Cortex of kidney (tissue), 1 donor: Measurements from ENCODE around the gene PKNOX1.
"Not testable (repeated sequence)": the region's sequence is repeated elsewhere in the genome, so short reads cannot be mapped to it uniquely, and the experiment has no call there.

Source experiments
- DNase-seq: peaks from one replicate; lab custom pipeline; 2025; lab: John Stamatoyannopoulos, UW

Gene PKNOX1

DNA sequence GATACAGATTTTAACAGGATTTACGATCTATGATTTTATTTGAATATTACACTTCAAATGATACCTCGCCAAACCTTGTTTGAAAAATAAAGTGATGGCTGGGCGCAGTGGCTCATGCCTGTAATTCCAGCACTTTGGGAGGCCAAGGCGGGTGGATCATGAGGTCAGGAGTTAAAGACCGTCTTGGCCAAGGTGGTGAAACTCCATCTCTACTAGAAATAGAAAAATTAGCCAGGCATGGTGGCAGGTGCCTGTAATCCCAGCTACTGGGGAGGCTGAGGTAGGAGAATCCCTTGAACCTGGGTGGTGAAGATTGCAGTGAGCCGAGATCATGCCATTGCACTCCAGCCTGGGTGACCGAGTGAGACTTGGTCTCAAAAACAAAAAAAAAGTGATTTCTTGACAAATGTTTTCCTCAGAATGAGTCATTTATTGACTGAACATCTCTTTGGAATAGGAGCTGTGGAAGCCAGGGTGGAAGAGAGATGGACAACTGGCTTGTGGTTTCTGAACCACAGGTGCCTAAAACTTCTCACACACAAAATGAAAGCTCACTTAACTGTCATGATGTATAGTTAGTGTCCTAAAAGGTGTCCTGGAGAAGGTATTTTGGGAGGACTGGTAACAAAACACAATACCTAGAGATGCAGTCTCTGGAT, 11.9 kb downstream of the PKNOX1 start:
- no peak for DNase-seq

GRCh38 chr21:42988236-42988965, 14.0 kb downstream of the PKNOX1 start:
- DNase-seq = no peak

- not testable (repeated sequence) for DNase-seq
Observed at GRCh38 chr21:42989370-42989769, 15.0 kb downstream of the PKNOX1 start.

- no peak for DNase-seq
Observed at GRCh38 chr21:42989816-42990650, 15.7 kb downstream of the PKNOX1 start.

GRCh38 chr21:42991992-42992740, 17.8 kb downstream of the PKNOX1 start:
- no peak for DNase-seq

GRCh38 chr21:42993051-42993712, 18.8 kb downstream of the PKNOX1 start:
- no peak for DNase-seq

DNA sequence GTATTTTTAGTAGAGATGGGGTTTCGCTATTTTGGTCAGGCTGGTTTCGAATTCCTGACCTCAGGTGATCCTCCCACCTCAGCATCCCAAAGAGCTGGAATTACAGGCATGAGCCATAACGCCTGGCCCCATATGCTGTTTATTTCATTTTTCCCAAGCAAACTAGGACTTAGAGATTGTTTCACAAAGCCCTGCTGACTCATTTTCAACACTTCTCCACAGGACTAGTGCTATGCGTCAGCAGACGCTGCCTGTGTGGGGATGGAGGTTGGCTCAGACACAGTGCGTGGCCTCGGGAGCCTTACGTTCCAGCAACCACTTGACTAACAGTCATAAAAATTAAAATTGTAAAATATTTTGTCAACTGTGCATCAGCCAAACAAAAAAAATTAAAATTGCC, 22.7 kb downstream of the PKNOX1 start:
- DNase-seq = no peak

DNA sequence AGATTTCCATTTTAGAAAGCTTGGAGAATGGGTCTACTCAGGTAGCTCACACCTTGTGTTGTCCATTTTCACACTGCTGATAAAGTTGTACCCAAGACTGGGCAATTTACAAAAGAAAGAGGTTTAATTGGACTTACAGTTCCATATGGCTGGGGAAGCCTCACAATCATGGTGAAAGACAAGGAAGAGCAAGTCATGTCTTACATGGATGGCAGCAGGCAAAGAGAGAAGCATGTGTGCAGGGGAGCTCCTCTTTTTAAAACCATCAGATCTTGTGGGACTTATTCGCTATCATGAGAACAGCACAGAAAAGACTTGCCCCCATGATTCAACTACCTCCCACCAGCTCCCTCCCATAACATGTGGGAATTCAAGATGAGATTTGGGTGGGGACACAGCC, 23.6 kb downstream of the PKNOX1 start:
- DNase-seq = not testable (repeated sequence)

DNA sequence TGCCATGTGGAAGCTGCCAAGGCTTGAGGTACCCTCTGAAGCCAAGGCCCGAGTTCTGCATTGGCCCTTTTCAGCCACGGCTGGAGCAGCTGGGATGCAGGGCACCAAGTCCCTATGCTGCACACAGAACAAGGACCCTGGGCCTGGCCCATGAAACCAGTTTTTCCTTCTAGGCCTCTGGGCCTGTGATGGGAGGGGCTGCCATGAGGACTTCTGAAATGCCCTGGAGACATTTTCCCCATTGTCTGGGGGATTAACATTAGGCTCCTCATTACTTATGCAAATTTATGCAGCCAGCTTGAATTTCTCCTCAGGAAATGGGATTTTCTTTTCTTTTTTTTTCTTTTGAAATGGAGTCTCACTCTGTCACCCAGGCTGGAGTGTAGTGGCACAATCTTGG, 24.8 kb downstream of the PKNOX1 start:
- not testable (repeated sequence) for DNase-seq

DNA sequence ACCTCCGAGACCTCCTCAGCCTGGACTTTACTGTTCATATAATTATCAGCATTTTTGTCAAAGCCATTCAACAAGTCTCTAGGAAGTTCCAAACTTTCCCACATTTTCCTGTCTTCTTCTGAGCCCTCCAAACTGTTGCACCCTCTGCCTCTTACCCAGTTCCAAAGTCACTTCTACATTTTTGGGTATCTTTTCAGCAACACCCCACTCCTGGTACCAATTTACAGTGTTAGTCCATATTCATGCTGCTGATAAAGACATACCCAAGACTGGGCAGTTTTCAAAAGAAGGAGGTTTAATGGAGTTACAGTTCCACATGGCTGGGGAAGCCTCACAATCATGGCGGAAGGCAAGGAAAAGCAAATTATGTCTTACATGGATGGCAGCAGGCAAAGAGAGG, 25.7 kb downstream of the PKNOX1 start:
- DNase-seq = not testable (repeated sequence)

GRCh38 chr21:43001316-43001715, 27.0 kb downstream of the PKNOX1 start:
- DNase-seq = no peak

DNA sequence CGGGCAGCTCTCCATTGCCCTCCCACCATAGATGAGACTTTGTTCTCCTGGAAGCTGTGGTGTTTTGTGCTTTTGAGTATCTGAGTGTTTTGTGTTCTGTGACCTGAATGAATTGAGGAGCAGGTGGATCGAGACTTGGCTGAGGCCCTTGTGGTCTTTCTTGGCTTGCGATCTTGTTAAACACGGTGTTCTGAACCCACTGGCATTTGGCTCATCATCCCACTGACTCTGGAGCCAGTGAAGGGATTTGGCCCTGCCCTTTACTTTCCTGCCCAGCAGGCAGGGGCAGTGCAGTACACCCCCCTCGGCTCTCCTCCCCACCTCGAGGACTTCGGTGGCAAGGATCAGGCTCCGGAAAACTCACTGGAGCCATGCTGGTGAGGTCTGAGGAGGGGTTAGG, 30.6 kb downstream of the PKNOX1 start:
- DNase-seq = no peak

DNA sequence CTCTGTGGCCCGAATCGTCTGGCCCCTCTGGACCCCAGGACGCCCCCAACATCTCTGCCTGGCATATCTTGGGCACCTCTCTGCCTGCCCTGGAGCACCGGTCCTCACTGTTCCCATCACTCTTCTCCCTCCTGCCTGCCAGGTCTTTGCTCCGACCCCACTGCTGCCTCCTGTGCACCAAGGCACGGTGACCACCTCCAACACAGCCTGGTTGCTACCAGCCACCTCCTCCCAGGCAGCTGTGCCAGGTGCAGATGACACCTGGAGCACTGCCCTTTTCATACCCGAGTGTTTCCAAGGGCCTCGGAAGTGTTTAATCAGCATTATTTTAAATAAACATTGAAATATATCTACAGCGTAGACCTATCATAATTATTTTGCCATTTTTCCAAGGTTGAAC, 31.3 kb downstream of the PKNOX1 start:
- DNase-seq = no peak

GRCh38 chr21:43006051-43006873, 31.9 kb downstream of the PKNOX1 start:
- not testable (repeated sequence) for DNase-seq

- no peak for DNase-seq
Observed at GRCh38 chr21:43006874-43007208, 32.5 kb downstream of the PKNOX1 start.

GRCh38 chr21:43012596-43012995, 38.2 kb downstream of the PKNOX1 start:
- DNase-seq = no peak

DNA sequence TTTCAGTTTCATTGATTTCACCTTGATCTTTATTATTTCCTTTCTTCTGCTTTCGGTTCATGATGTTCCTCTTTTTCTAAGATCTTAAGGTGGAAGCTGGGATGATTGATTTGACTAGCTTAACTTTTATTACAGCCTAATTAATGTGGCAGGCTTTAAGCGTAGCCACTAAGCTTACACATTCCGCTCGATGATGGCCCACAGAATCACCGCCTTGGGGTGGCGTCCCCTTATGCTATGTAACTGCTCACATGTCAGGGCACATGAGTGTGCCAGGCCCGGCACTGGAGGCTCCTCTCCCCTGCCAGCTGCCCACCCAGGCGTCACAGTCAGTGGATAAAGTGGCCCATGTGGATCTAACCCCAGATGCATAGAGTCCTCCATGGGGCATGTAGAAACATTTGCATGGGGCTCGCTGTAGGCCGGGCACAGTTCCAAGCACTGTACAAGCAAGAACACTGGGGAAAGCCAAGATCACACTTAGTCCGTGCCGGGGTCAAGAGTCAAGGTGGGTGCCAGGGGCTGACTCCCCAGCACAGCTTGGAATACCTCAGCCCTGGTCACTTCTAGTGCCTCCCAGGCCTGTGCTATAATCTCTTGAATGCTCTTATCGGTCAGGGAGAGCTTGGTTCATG, 41.7 kb downstream of the PKNOX1 start:
- no peak for DNase-seq

DNA sequence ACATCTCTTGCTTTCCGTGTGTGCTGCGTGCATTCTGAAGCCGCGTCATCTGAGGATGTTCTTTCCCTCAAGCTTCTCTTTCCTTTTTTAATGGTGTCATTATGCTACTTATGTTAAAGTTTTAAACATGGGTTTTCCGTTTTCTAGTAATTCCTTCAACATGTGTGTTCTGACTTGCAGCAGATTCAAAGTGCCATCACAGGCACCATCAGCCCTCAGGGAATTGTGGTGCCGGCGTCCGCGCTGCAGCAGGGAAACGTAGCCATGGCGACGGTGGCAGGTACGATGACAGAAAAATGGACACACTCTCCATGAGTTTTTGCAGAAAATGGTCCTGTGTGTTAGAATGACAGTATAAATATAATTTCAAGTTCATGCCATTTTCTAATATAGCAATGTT, 42.4 kb downstream of the PKNOX1 start:
- DNase-seq = no peak

DNA sequence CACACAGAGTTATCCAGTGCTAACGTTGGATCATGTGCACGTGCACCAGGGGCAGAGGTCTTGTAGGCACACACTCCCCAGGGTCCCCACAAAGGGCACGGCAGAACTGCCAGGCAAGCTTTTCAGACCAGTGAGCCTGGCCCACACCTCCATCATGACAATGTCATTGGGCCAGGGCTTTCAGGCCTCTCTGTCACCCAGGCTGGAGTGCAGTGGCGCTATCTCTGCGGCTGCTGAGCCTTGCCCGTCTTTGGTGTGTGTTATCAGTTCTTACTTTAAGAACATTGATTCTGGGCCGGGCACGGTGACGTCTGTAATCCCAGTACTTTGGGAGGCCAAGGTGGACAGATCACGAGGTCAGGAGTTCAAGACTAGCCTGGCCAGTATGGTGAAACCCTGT, 44.2 kb downstream of the PKNOX1 start:
- no peak for DNase-seq

DNA sequence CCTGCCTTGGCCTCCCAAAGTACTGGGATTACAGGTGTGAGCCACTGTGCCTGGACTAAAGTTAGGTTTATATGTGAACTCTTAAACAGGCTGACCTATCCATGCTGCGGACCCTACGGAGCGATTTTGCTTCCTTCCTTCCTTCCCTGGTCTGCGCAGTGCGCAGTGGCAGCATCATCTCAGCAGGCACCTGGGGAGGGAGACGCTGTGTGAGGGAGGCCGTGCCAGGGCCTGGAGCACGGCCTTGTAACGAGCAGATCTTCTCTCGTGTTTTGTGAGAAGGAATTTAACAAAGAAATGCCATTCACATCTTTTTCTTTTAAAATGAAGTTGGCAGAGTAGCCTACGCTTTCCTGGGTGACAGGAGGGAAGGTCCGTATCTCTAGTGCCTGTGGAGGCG, 45.8 kb downstream of the PKNOX1 start:
- no peak for DNase-seq
